ENCODE data around the gene KLHL17.

Gene KLHL17

DNA sequence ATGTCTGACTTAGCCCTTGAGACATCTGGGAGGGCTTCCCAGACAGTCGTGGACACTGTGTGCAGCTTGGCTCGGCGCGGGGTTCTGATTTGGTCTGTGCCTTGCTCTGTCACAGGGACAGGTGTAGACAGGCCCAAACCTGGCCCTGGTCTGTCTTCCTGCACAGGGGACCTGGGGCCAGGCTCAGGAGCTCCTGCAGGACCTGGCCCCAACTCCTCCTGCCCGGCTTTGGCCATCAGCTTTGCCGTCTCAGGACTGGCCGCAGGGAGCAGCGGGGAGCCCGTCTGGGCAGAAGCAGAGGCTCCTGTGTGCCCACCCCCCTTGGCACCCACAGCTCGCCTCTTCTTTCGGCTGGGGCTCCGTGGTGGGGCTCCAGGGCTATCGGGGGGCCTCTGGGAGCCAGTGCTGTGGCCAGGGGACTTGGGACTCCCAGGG lies 19.8 kb downstream of the KLHL17 start:
- H3K36me3 ChIP-seq (ENCODE audit: control insufficient read depth, low read length) = no peaks in the 10 kb centered on the region
- H3F3A ChIP-seq (ENCODE audit: control insufficient read depth, insufficient read depth) = no peaks in the 10 kb centered on the region
- peaks cover under 1% of the 10 kb centered on the region for H3K27me3 ChIP-seq (ENCODE audit: control insufficient read depth, low read length)
- no peak overlapping the region for H3K27ac ChIP-seq (ENCODE audit: low read depth, low read length)
- H3K4me3 ChIP-seq (ENCODE audit: low read length) = no peak overlapping the region
- H3K4me2 ChIP-seq (ENCODE audit: low read length) = no peak overlapping the region
- H3K79me2 ChIP-seq (ENCODE audit: control insufficient read depth, low read length) = no peaks in the 10 kb centered on the region
- peaks cover 3% of the 10 kb centered on the region; the same call in 1 of the 2 replicates for H3K4me1 ChIP-seq (ENCODE audit: control insufficient read depth, low read length)
- no peak for TF ChIP-seq EZH2phosphoT487 (IDR thresholded peaks at IDR 0.05; ENCODE audit: borderline replicate concordance, low read length)
- TF ChIP-seq, protein P1, sequence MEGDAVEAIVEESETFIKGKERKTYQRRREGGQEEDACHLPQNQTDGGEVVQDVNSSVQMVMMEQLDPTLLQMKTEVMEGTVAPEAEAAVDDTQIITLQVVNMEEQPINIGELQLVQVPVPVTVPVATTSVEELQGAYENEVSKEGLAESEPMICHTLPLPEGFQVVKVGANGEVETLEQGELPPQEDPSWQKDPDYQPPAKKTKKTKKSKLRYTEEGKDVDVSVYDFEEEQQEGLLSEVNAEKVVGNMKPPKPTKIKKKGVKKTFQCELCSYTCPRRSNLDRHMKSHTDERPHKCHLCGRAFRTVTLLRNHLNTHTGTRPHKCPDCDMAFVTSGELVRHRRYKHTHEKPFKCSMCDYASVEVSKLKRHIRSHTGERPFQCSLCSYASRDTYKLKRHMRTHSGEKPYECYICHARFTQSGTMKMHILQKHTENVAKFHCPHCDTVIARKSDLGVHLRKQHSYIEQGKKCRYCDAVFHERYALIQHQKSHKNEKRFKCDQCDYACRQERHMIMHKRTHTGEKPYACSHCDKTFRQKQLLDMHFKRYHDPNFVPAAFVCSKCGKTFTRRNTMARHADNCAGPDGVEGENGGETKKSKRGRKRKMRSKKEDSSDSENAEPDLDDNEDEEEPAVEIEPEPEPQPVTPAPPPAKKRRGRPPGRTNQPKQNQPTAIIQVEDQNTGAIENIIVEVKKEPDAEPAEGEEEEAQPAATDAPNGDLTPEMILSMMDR (IDR thresholded peaks at IDR 0.05; ENCODE audit: low read depth, low read length, poor library complexity, severe bottlenecking) = no peak
- no peaks in the 10 kb centered on the region for H3K9me3 ChIP-seq (ENCODE audit: control insufficient read depth, insufficient read depth, low read length)
- no peaks in the 10 kb centered on the region for H4K20me1 ChIP-seq (ENCODE audit: control insufficient read depth, insufficient read depth, low read depth, low read length)
- H3K9me2 ChIP-seq (replicated peaks; ENCODE audit: control insufficient read depth, low read length) = no peaks in the 10 kb centered on the region

GRCh38 chr1:980602-981395 lies 20.4 kb downstream of the KLHL17 start:
- H3K36me3 ChIP-seq (ENCODE audit: control insufficient read depth, low read length) = no peaks in the 10 kb centered on the region
- H3K27me3 ChIP-seq (ENCODE audit: control insufficient read depth, low read length) = peaks cover 4% of the 10 kb centered on the region
- H4K20me1 ChIP-seq (ENCODE audit: control insufficient read depth, insufficient read depth, low read depth, low read length) = no peaks in the 10 kb centered on the region
- H3F3A ChIP-seq (ENCODE audit: control insufficient read depth, insufficient read depth) = no peaks in the 10 kb centered on the region
- H3K9me3 ChIP-seq (ENCODE audit: control insufficient read depth, insufficient read depth, low read length) = no peaks in the 10 kb centered on the region
- H3K4me3 ChIP-seq (ENCODE audit: low read length) = no peak overlapping the region
- no peaks in the 10 kb centered on the region for H3K9me2 ChIP-seq (replicated peaks; ENCODE audit: control insufficient read depth, low read length)
- H3K4me1 ChIP-seq (ENCODE audit: control insufficient read depth, low read length) = peaks cover 3% of the 10 kb centered on the region; the same call in 1 of the 2 replicates
- no peak overlapping the region for H3K27ac ChIP-seq (ENCODE audit: low read depth, low read length)
- H3K4me2 ChIP-seq (ENCODE audit: low read length) = no peak overlapping the region
- H3K79me2 ChIP-seq (ENCODE audit: control insufficient read depth, low read length) = no peaks in the 10 kb centered on the region
- TF ChIP-seq EZH2phosphoT487 (IDR thresholded peaks at IDR 0.05; ENCODE audit: borderline replicate concordance, low read length) = no peak

DNA sequence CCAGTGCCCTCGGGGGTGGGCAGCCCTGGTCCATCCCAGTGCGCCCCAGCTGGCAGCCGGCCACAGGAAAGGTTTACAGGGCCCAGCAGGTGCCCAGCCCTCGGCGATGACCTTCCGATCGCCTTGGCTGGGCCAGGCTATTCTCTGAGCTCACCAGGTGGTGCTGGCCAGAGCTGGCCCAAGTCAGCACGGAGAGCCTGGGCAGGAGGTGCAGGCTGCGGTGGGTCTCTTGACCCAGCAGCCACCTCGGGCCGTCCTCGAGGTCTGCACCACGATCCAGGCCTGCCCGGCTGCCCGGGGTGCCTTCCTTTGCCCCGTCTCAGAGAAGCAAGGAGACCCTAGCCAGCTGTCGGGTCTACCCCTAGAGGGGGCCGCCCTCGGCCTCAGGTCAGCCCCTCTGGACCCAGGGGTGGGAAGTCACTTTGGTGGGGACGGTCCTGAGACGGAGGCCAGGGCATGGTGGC lies 21.1 kb downstream of the KLHL17 start:
- Histone ChIP-seq H3K4me3 (ENCODE audit: low read length) (no peak overlapping the region), H3F3A (ENCODE audit: control insufficient read depth, insufficient read depth) (no peaks in the 10 kb centered on the region), H3K27me3 (ENCODE audit: control insufficient read depth, low read length) (peaks cover 6% of the 10 kb centered on the region), H3K9me2 (replicated peaks; ENCODE audit: control insufficient read depth, low read length) (no peaks in the 10 kb centered on the region), H3K9me3 (ENCODE audit: control insufficient read depth, insufficient read depth, low read length) (no peaks in the 10 kb centered on the region), H3K4me1 (ENCODE audit: control insufficient read depth, low read length) (no peaks in the 10 kb centered on the region), H3K36me3 (ENCODE audit: control insufficient read depth, low read length) (no peaks in the 10 kb centered on the region), H4K20me1 (ENCODE audit: control insufficient read depth, insufficient read depth, low read depth, low read length) (no peaks in the 10 kb centered on the region), H3K27ac (ENCODE audit: low read depth, low read length) (no peak overlapping the region), H3K79me2 (ENCODE audit: control insufficient read depth, low read length) (no peaks in the 10 kb centered on the region), H3K4me2 (ENCODE audit: low read length) (no peak overlapping the region)
- no peak for TF ChIP-seq EZH2phosphoT487 (IDR thresholded peaks at IDR 0.05; ENCODE audit: borderline replicate concordance, low read length)

GRCh38 chr1:981955-982558 lies 21.7 kb downstream of the KLHL17 start, which contains the start of gene PERM1:
PERM1 (minus strand) TSS chr1:982093; CDS start chr1:981029, 1,064 bp downstream.
- TF ChIP-seq, protein P1 (IDR thresholded peaks at IDR 0.05; ENCODE audit: low read depth, low read length, poor library complexity, severe bottlenecking) = no peak
- TF ChIP-seq EZH2phosphoT487 (IDR thresholded peaks at IDR 0.05; ENCODE audit: borderline replicate concordance, low read length) = no peak
- Histone ChIP-seq H3K79me2 (ENCODE audit: control insufficient read depth, low read length) (no peaks in the 10 kb centered on the region), H3K4me3 (ENCODE audit: low read length) (no peak within 1 kb of the TSS), H3K9me2 (replicated peaks; ENCODE audit: control insufficient read depth, low read length) (no peaks in the 10 kb centered on the region), H3K4me2 (ENCODE audit: low read length) (no peak within 1 kb of the TSS), H3K27ac (ENCODE audit: low read depth, low read length) (no peak within 1 kb of the TSS), H3K9me3 (ENCODE audit: control insufficient read depth, insufficient read depth, low read length) (no peaks in the 10 kb centered on the region), H3K4me1 (ENCODE audit: control insufficient read depth, low read length) (no peaks in the 10 kb centered on the region), H4K20me1 (ENCODE audit: control insufficient read depth, insufficient read depth, low read depth, low read length) (no peaks in the 10 kb centered on the region), H3F3A (ENCODE audit: control insufficient read depth, insufficient read depth) (no peaks in the 10 kb centered on the region), H3K27me3 (ENCODE audit: control insufficient read depth, low read length) (peaks cover 6% of the 10 kb centered on the region), H3K36me3 (ENCODE audit: control insufficient read depth, low read length) (no peaks in the 10 kb centered on the region)
